ENCODE measurements around the gene CTCF.

Gene CTCF

GRCh38 chr16:67648764-67649407 is 86.6 kb downstream of the CTCF start:
- Histone ChIP-seq H3K9ac (ENCODE audit: low read depth, low read length) (no peak overlapping the region), H3K4me3 (ENCODE audit: low read length) (no peak overlapping the region), H3K27me3 (ENCODE audit: insufficient read depth, low read length) (peaks cover 86% of the 10 kb centered on the region), H3K4me1 (ENCODE audit: insufficient read depth, low read length) (no peaks in the 10 kb centered on the region; the same call in 1 of the 2 replicates), H3K36me3 (ENCODE audit: insufficient read depth, low read depth, low read length) (no peaks in the 10 kb centered on the region), H3K9me3 (ENCODE audit: insufficient read depth, low read depth, low read length) (no peaks in the 10 kb centered on the region), H3K27ac (ENCODE audit: low read length) (no peak overlapping the region)

GRCh38 chr16:67649494-67649931 is 87.2 kb downstream of the CTCF start:
- Histone ChIP-seq H3K9ac (ENCODE audit: low read depth, low read length) (no peak overlapping the region), H3K36me3 (ENCODE audit: insufficient read depth, low read depth, low read length) (no peaks in the 10 kb centered on the region), H3K9me3 (ENCODE audit: insufficient read depth, low read depth, low read length) (no peaks in the 10 kb centered on the region), H3K4me3 (ENCODE audit: low read length) (no peak overlapping the region), H3K27me3 (ENCODE audit: insufficient read depth, low read length) (peaks cover 86% of the 10 kb centered on the region), H3K27ac (ENCODE audit: low read length) (no peak overlapping the region), H3K4me1 (ENCODE audit: insufficient read depth, low read length) (no peaks in the 10 kb centered on the region; the same call in 1 of the 2 replicates)

DNA sequence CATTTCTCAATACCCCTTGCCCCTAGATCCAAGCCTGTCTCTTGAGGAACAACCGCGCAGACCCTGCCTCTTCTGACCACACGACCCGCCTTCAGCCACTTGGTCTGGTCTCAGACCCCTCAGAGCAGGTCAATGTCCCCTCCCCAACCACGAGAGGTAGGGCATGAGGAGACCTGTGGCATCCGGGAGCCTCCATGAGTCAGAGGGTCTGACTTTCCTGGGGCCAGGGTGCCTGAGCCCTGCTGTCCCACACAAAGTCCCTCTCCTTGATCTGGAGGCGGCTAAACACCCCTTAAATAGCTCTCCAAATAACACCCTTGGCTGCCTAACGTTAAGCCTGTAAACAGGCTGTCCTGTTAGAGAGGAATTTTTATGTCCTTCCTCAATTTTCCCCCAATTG is 87.7 kb downstream of the CTCF start:
- H3K9me3 ChIP-seq (ENCODE audit: insufficient read depth, low read depth, low read length), result no peaks in the 10 kb centered on the region
- H3K9ac ChIP-seq (ENCODE audit: low read depth, low read length), result no peak overlapping the region
- H3K4me1 ChIP-seq (ENCODE audit: insufficient read depth, low read length), result no peaks in the 10 kb centered on the region; the same call in 1 of the 2 replicates
- no peak overlapping the region for H3K4me3 ChIP-seq (ENCODE audit: low read length)
- H3K27me3 ChIP-seq (ENCODE audit: insufficient read depth, low read length), result peaks cover 90% of the 10 kb centered on the region
- no peaks in the 10 kb centered on the region for H3K36me3 ChIP-seq (ENCODE audit: insufficient read depth, low read depth, low read length)
- H3K27ac ChIP-seq (ENCODE audit: low read length), result no peak overlapping the region

DNA sequence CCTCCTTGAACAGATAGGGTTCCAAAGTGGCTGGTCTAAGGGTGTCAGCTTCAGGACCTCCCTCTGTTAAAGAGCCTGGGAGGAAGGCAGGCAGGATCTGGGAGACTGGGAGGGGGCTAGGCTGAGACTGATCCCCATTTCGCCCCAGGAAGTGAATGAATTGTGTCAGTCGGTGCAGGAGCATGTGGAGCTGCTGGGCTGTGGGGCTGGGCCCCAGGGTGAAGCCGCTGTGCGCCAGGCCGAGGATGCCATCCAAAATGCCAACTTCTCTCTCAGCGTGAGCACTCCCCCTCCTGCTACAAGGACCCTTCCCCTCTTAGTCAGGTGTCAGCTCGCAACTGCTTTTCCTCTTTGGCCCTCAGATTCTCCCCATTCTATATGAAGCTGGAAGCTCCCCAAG is 88.7 kb downstream of the CTCF start:
- peaks cover 84% of the 10 kb centered on the region for H3K27me3 ChIP-seq (ENCODE audit: insufficient read depth, low read length)
- H3K9me3 ChIP-seq (ENCODE audit: insufficient read depth, low read depth, low read length), result no peaks in the 10 kb centered on the region
- H3K4me1 ChIP-seq (ENCODE audit: insufficient read depth, low read length), result no peaks in the 10 kb centered on the region
- H3K36me3 ChIP-seq (ENCODE audit: insufficient read depth, low read depth, low read length), result no peaks in the 10 kb centered on the region
- H3K9ac ChIP-seq (ENCODE audit: low read depth, low read length), result no peak overlapping the region
- H3K27ac ChIP-seq (ENCODE audit: low read length), result no peak overlapping the region
- no peak overlapping the region for H3K4me3 ChIP-seq (ENCODE audit: low read length)

DNA sequence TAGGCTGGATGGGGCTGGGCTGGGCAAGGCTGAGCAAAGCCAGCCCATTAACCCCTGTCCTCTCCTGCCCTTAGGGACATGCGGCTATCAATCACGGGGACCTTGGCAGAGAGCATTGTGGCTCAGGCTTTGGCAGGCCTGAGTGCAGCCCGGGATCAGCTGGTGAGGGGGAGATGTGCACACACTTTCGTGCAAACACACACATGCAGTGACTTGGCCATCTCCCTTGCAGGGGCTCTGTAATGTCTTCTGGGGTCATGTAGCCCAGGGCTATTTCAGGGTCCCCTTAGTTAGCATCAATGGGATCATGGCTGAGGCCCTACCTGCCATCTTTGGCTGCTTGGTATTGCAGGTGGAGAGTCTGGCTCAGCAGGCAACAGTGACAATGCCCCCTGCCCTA is 89.5 kb downstream of the CTCF start:
- Histone ChIP-seq H3K4me1 (ENCODE audit: insufficient read depth, low read length) (no peaks in the 10 kb centered on the region), H3K27ac (ENCODE audit: low read length) (no peak overlapping the region), H3K9ac (ENCODE audit: low read depth, low read length) (no peak overlapping the region), H3K9me3 (ENCODE audit: insufficient read depth, low read depth, low read length) (no peaks in the 10 kb centered on the region), H3K36me3 (ENCODE audit: insufficient read depth, low read depth, low read length) (no peaks in the 10 kb centered on the region), H3K4me3 (ENCODE audit: low read length) (no peak overlapping the region), H3K27me3 (ENCODE audit: insufficient read depth, low read length) (peaks cover 76% of the 10 kb centered on the region)

- peaks cover 69% of the 10 kb centered on the region for H3K27me3 ChIP-seq (ENCODE audit: insufficient read depth, low read length)
- 0 out of 2 replicates have a peak, but pooled peaks cover 2% of the 10 kb centered on the region for H3K36me3 ChIP-seq (ENCODE audit: insufficient read depth, low read depth, low read length)
- H3K4me1 ChIP-seq (ENCODE audit: insufficient read depth, low read length), result no peaks in the 10 kb centered on the region
- H3K9me3 ChIP-seq (ENCODE audit: insufficient read depth, low read depth, low read length), result no peaks in the 10 kb centered on the region
- no peak overlapping the region for H3K27ac ChIP-seq (ENCODE audit: low read length)
- no peak overlapping the region for H3K9ac ChIP-seq (ENCODE audit: low read depth, low read length)
- peak overlapping the region; percentile 60; the same call in 1 of the 2 replicates for H3K4me3 ChIP-seq (ENCODE audit: low read length)
Observed at GRCh38 chr16:67652578-67653127, 90.3 kb downstream of the CTCF start.

- H3K4me1 ChIP-seq (ENCODE audit: insufficient read depth, low read length), result no peaks in the 10 kb centered on the region
- no peak overlapping the region for H3K9ac ChIP-seq (ENCODE audit: low read depth, low read length)
- peaks cover 8% of the 10 kb centered on the region; the same call in 1 of the 2 replicates for H3K36me3 ChIP-seq (ENCODE audit: insufficient read depth, low read depth, low read length)
- H3K27ac ChIP-seq (ENCODE audit: low read length), result no peak overlapping the region
- H3K4me3 ChIP-seq (ENCODE audit: low read length), result peak overlapping the region; percentile 60
- H3K27me3 ChIP-seq (ENCODE audit: insufficient read depth, low read length), result peaks cover 63% of the 10 kb centered on the region
- H3K9me3 ChIP-seq (ENCODE audit: insufficient read depth, low read depth, low read length), result no peaks in the 10 kb centered on the region
Observed at GRCh38 chr16:67653128-67653788, 90.9 kb downstream of the CTCF start.

DNA sequence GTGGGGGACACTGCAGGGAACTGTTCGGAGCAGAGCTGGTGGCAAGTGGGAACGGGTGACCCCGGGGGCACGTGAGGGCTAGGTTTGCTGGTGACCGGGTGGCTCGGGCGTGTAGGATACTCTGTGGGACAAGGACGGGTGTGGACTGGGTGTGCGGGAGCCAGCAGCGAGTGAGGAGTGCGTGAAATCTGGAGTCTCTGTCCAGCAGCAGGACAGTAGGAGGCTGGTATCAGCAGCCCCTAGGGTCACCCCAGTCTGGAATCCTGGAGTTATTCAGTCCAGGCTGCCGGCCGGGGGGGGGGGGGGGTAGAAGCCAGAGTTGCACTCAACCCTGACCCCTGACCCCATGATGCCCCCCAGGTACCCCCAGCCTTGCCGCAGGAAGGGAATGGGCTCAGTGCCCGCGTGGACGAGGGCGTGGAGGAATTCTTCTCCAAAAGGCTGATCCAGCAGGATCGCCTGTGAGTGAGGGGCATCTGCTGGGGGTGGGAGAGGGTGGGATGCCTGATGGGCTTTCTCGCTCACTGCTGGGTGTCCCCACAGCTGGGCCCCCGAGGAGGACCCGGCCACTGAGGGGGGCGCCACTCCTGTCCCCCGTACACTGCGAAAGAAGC is 91.6 kb downstream of the CTCF start:
- Histone ChIP-seq H3K27ac (ENCODE audit: low read length) (no peak overlapping the region), H3K9ac (ENCODE audit: low read depth, low read length) (no peak overlapping the region), H3K36me3 (ENCODE audit: insufficient read depth, low read depth, low read length) (peaks cover 12% of the 10 kb centered on the region; the same call in 1 of the 2 replicates), H3K4me3 (ENCODE audit: low read length) (peak overlapping the region; percentile 60; the same call in 1 of the 2 replicates), H3K4me1 (ENCODE audit: insufficient read depth, low read length) (no peaks in the 10 kb centered on the region), H3K27me3 (ENCODE audit: insufficient read depth, low read length) (peaks cover 59% of the 10 kb centered on the region), H3K9me3 (ENCODE audit: insufficient read depth, low read depth, low read length) (no peaks in the 10 kb centered on the region)

GRCh38 chr16:67654403-67654911 is 92.1 kb downstream of the CTCF start:
- Histone ChIP-seq H3K4me1 (ENCODE audit: insufficient read depth, low read length) (peaks cover 5% of the 10 kb centered on the region; the same call in 1 of the 2 replicates), H3K9ac (ENCODE audit: low read depth, low read length) (no peak overlapping the region), H3K4me3 (ENCODE audit: low read length) (no peak overlapping the region), H3K9me3 (ENCODE audit: insufficient read depth, low read depth, low read length) (no peaks in the 10 kb centered on the region), H3K27me3 (ENCODE audit: insufficient read depth, low read length) (peaks cover 59% of the 10 kb centered on the region), H3K27ac (ENCODE audit: low read length) (no peak overlapping the region), H3K36me3 (ENCODE audit: insufficient read depth, low read depth, low read length) (peaks cover 12% of the 10 kb centered on the region; the same call in 1 of the 2 replicates)

DNA sequence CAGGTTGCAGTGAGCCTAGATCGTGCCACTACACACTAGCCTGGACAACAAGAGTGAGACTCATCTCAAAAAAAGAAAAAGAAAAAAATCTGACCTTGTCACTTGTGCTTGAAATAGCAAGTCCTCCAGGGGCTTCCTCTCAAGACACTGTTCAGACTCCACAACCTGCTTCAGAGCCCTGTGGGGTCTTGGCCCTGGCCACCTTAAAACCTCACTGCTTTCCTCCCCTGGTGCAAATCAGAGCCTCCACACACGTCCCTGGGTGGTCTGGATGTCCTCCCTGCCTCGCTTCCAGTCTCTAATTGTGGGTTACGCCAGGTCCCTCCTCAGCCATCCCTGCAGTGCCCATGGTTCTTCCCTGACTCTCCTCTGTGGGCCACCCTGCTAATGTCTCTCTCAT is 93.0 kb downstream of the CTCF start:
- H3K4me1 ChIP-seq (ENCODE audit: insufficient read depth, low read length), result peaks cover 5% of the 10 kb centered on the region; the same call in 1 of the 2 replicates
- no peak overlapping the region for H3K27ac ChIP-seq (ENCODE audit: low read length)
- no peak overlapping the region for H3K9ac ChIP-seq (ENCODE audit: low read depth, low read length)
- H3K36me3 ChIP-seq (ENCODE audit: insufficient read depth, low read depth, low read length), result peaks cover 12% of the 10 kb centered on the region; the same call in 1 of the 2 replicates
- H3K4me3 ChIP-seq (ENCODE audit: low read length), result no peak overlapping the region
- H3K27me3 ChIP-seq (ENCODE audit: insufficient read depth, low read length), result peaks cover 53% of the 10 kb centered on the region
- H3K9me3 ChIP-seq (ENCODE audit: insufficient read depth, low read depth, low read length), result no peaks in the 10 kb centered on the region

GRCh38 chr16:67656344-67657016 is 94.2 kb downstream of the CTCF start:
- H3K4me3 ChIP-seq (ENCODE audit: low read length), result no peak overlapping the region
- no peak overlapping the region for H3K27ac ChIP-seq (ENCODE audit: low read length)
- peaks cover 43% of the 10 kb centered on the region for H3K27me3 ChIP-seq (ENCODE audit: insufficient read depth, low read length)
- H3K9me3 ChIP-seq (ENCODE audit: insufficient read depth, low read depth, low read length), result no peaks in the 10 kb centered on the region
- H3K4me1 ChIP-seq (ENCODE audit: insufficient read depth, low read length), result peaks cover 6% of the 10 kb centered on the region; the same call in 1 of the 2 replicates
- peaks cover 12% of the 10 kb centered on the region; the same call in 1 of the 2 replicates for H3K36me3 ChIP-seq (ENCODE audit: insufficient read depth, low read depth, low read length)
- H3K9ac ChIP-seq (ENCODE audit: low read depth, low read length), result no peak overlapping the region
